K562 (cell line): ENCODE results near the gene VMP1. TPM values are rescaled to one million over a fixed set of nuclear protein-coding genes. Genes with fewer than 3 reads are reported as not detected.

Experiments used
- ATAC-seq: fragments of 200-7000 bp; cut with Tn5 transposase; 3 replicates; pipeline ENCODE4 v1.9.1; 2020; ENCODE audit warnings: moderate library complexity
- BruUV-seq: library from RNA; stranded (reverse); fragments of 400-500 nt; replicated peaks from 2 replicates; lab custom pipeline; 2021; lab: Mats Ljungman, UMichigan
- CTCF ChIA-PET: fragments of 300-600 bp; formaldehyde crosslinking; extraction: SDS; loops from one replicate; lab custom pipeline; 2021; ENCODE audit warnings: low intra/inter-chr PET ratio; lab: Yijun Ruan, JAX
- POLR2A ChIA-PET: fragments of 300-600, 350-650 bp; sonication (Branson Sonifier 250); formaldehyde crosslinking; extraction: SDS; loops from one replicate; lab custom pipeline; 2021; ENCODE audit warnings: antibody characterized with exemption, inconsistent platforms; lab: Yijun Ruan, JAX
- DNase-seq, 4 experiments: peaks; one replicate each; pipeline versions ENCODE4 v3.0.0 to v3.0.0-alpha.2; 2011 to 2018; ENCODE audit warnings: low spot score in 3 of 4, mixed read lengths in 3 of 4; ENCODE audit errors: extremely low read depth in 1 of 4
- FAIRE-seq: peaks from 2 replicates; lab custom pipeline; 2011; peaks lifted over from hg19 to GRCh38; lab: Jason Lieb, UNC
- H2AFZ ChIP-seq: 2 replicates; pipeline ENCODE4 v1.6.0; 2011; ENCODE audit warnings: low read depth, low read length, control low read depth, inconsistent platforms
- H3K27ac ChIP-seq: fragments of 200-600 bp; 3 replicates; pipeline ENCODE4 v1.8.0; 2011; ENCODE audit warnings: low read depth, mild to moderate bottlenecking, control low read depth, inconsistent platforms, low read length, moderate library complexity, mixed read lengths; ENCODE audit errors: extremely low read depth
- H3K27me3 ChIP-seq, 2 experiments: fragments of 300-600 bp in 1 of 2; 2 replicates in 1 of 2; 3 replicates in 1 of 2; pipeline versions ENCODE4 v1.6.0 to v1.8.0; 2011; ENCODE audit warnings: inconsistent platforms in 2 of 2, low read length in 2 of 2, mild to moderate bottlenecking in 1 of 2, mixed read lengths in 1 of 2, moderate library complexity in 1 of 2; ENCODE audit not compliant: control insufficient read depth in 2 of 2, insufficient read depth in 2 of 2
- H3K36me3 ChIP-seq: fragments of 300-600 bp; 3 replicates; pipeline ENCODE4 v1.8.0; 2011; ENCODE audit warnings: mild to moderate bottlenecking, low read length, inconsistent platforms; ENCODE audit not compliant: control insufficient read depth, insufficient read depth
- H3K4me1 ChIP-seq, 2 experiments: fragments of 200-600 bp in 1 of 2; replicated peaks in 1 of 2; 2 replicates in 1 of 2; 3 replicates in 1 of 2; pipeline versions ENCODE4 v1.5.1 to v1.8.0; 2011; ENCODE audit warnings: inconsistent platforms in 2 of 2, low read length in 2 of 2, mild to moderate bottlenecking in 1 of 2, mixed read lengths in 1 of 2, moderate library complexity in 1 of 2; ENCODE audit not compliant: control insufficient read depth in 2 of 2, insufficient read depth in 2 of 2
- H3K4me2 ChIP-seq: 2 replicates; pipeline ENCODE4 v1.6.1; 2011; ENCODE audit warnings: low read length, control low read depth, inconsistent platforms, mixed read lengths; ENCODE audit not compliant: insufficient read depth
- H3K4me3 ChIP-seq: fragments of 200-600 bp; sonication (generic), shearing (Covaris generic); 2 replicates; pipeline ENCODE4 v1.5.1; 2016; ENCODE audit warnings: control low read depth, inconsistent platforms
- H3K79me2 ChIP-seq: fragments of 200-600 bp; 3 replicates; pipeline ENCODE4 v1.8.0; 2011; ENCODE audit warnings: low read length, inconsistent platforms; ENCODE audit not compliant: control insufficient read depth, insufficient read depth
- H3K9ac ChIP-seq, 2 experiments: 2 replicates each; pipeline versions ENCODE4 v1.6.0 to v1.6.1; 2011; ENCODE audit warnings: low read depth in 2 of 2, low read length in 2 of 2, control low read depth in 1 of 2, inconsistent platforms in 1 of 2, mild to moderate bottlenecking in 1 of 2, mixed read lengths in 1 of 2; ENCODE audit not compliant: insufficient read depth in 1 of 2
- H3K9me1 ChIP-seq: one replicate; pipeline ENCODE4 v1.6.0; 2011; ENCODE audit warnings: inconsistent platforms, mild to moderate bottlenecking, low read length, moderate library complexity; ENCODE audit not compliant: control insufficient read depth, insufficient read depth
- H3K9me3 ChIP-seq: replicated peaks from 2 replicates; pipeline ENCODE4 v1.5.1; 2011; ENCODE audit warnings: low read depth, low read length, inconsistent platforms; ENCODE audit not compliant: control insufficient read depth, insufficient read depth
- H4K20me1 ChIP-seq: replicated peaks from 2 replicates; pipeline ENCODE4 v1.6.1; 2011; ENCODE audit warnings: low read length, inconsistent platforms, mixed read lengths; ENCODE audit not compliant: control insufficient read depth, insufficient read depth
- POLR2H ChIP-seq: IDR thresholded peaks from 2 replicates; pipeline ENCODE4 v1.6.1; 2016; ENCODE audit warnings: missing genetic modification characterization, low read depth, mild to moderate bottlenecking, control low read depth, missing compliant biosample characterization, moderate library complexity
- RBM25 ChIP-seq: fragments of 200-400 bp; formaldehyde crosslinking; IDR thresholded peaks from 2 replicates; pipeline ENCODE4 v1.6.1; 2018; ENCODE audit warnings: low read length, low read depth, moderate library complexity; ENCODE audit not compliant: severe bottlenecking
- RHOXF2B ChIP-seq: fragments of 250-450 bp; sonication (Bioruptor Pico); conservative IDR thresholded peaks from 2 replicates; pipeline ENCODE4 v1.5.1; 2021
- ZBTB11 ChIP-seq, 3 experiments: fragments of 200-800 bp in 1 of 3; fragments of 250-450 bp in 1 of 3; fragments of 450-650 bp in 1 of 3; sonication (Bioruptor Pico) in 1 of 3; sonication (Bioruptor generic) in 1 of 3; formaldehyde crosslinking in 1 of 3; IDR thresholded peaks; 2 replicates each; pipeline versions ENCODE4 v1.6.1 to v1.8.0; 2016 to 2022; ENCODE audit warnings: mild to moderate bottlenecking in 2 of 3, missing genetic modification characterization in 2 of 3, missing compliant biosample characterization in 1 of 3, moderate library complexity in 1 of 3
- ZNF121 ChIP-seq: sonication (generic); formaldehyde crosslinking; conservative IDR thresholded peaks from 2 replicates; pipeline ENCODE4 v1.8.0; 2022; ENCODE audit warnings: missing genetic modification reagents
- ZNF77 ChIP-seq: fragments of 250-450 bp; sonication (Bioruptor Pico); IDR thresholded peaks from 2 replicates; pipeline ENCODE4 v1.5.0; 2020
- WGBS: fragments of 100-300 bp; shearing (Covaris generic); methylation state at CpG from one replicate; pipeline ENCODE4 v1.1.6; 2016; ENCODE audit warnings: low coverage, mixed read lengths; ENCODE audit not compliant: insufficient coverage; ENCODE audit errors: missing lambda C conversion rate; 5-methylcytosine and 5-hydroxymethylcytosine counted together
- in situ Hi-C: fragments of 300-500 bp; cut with MboI; formaldehyde crosslinking; loops from 4 replicates; pipeline ENCODE4 v1.15.0; 2018; ENCODE audit warnings: inconsistent platforms, mixed read lengths
- intact Hi-C: fragments of 100-400 bp; cut with micrococcal nuclease; formaldehyde crosslinking; loops from 2 replicates; pipeline ENCODE4 v1.14.2; 2022
- polyA plus RNA-seq, 8 experiments: library from polyadenylated mRNA; depleted of rRNA in 4 of 8; stranded (reverse) in 5 of 8; unstranded in 3 of 8; fragments of >200 nt; fragmentation: Nextera tagmentation in 2 of 8; fragmentation: Illumina TruSeq in 1 of 8; extraction: Ambion mirVana in 2 of 8; extraction: Trizol in 1 of 8; gene quantifications; 2 replicates each; pipeline versions ENCODE4 v1.2.1 to v1.2.3, GENCODE V29; 2011 to 2014; ENCODE audit warnings: inconsistent platforms in 1 of 8, missing spikeins in 1 of 8
- total RNA-seq, 7 experiments: library from RNA; depleted of rRNA in 6 of 7; stranded (reverse); fragments of >200 nt in 6 of 7; fragmentation: Illumina TruSeq in 2 of 7; extraction: Trizol in 2 of 7; gene quantifications; 2 replicates each; pipeline versions ENCODE4 v1.2.1 to v1.2.3, GENCODE V29; 2011 to 2021; ENCODE audit warnings: low replicate concordance in 1 of 7

VMP1 gene
- total and polyA plus RNA-seq, 9 of the 15 experiments (the other 6 are each of a cell fraction or from before 2014, with no cell fraction given): 123 to 304 (median 151) TPM

GRCh38 chr17:59775786-59776350 lies 68.4 kb downstream of the VMP1 start:
- in situ Hi-C loops: no loop called here
- TF ChIP-seq POLR2H (tag): no peak
- TF ChIP-seq ZBTB11 (CRISPR knock-in tag; IDR thresholded peaks at IDR 0.05): 0 out of 6 replicates have a peak, but pooled peaks of 1 of the 3 experiments have one; percentile 7
- TF ChIP-seq RHOXF2B (CRISPR knock-in tag): no peak
- TF ChIP-seq ZNF121 (CRISPR knock-in tag): peak; percentile 78
- no peak for TF ChIP-seq ZNF77 (CRISPR knock-in tag)
- TF ChIP-seq RBM25: peak; percentile 41
- 96% methylated on average over 2 of the region's 2 CpGs for WGBS
- no peaks in the 10 kb centered on the region for H3K79me2 ChIP-seq
- no peak overlapping the region for H3K4me3 ChIP-seq
- H3K9ac ChIP-seq: no peak overlapping the region
- H3K4me2 ChIP-seq: no peak overlapping the region
- ChIA-PET POLR2A (no interaction called here), CTCF (no interaction called here)
- DNase-seq (no peak), ATAC-seq (no peak), FAIRE-seq (no peak)
- BruUV-seq: no TSS peak
- intact Hi-C loops: no loop called here
- H3K27ac ChIP-seq: no peak overlapping the region
- no peaks in the 10 kb centered on the region for H3K9me3 ChIP-seq
- H3K9me1 ChIP-seq: no peaks in the 10 kb centered on the region
- H3K36me3 ChIP-seq: peaks cover 49% of the 10 kb centered on the region; the same call in 2 of the 3 replicates
- no peaks in the 10 kb centered on the region for H4K20me1 ChIP-seq
- peaks cover 7 to 14% of the 10 kb centered on the region in 2 experiments; a peak in 3 of 5 replicates for H3K4me1 ChIP-seq
- no peaks in the 10 kb centered on the region for H3K27me3 ChIP-seq
- no peak overlapping the region for H2AFZ ChIP-seq
